Trophoblast cell (in vitro differentiated cells and primary cell): ENCODE data around the gene KIAA1958.

Experiments used
- DNase-seq, 2 donors: peaks; one replicate each; pipeline ENCODE4 v3.0.0-alpha.2; 2016
- H2AFZ ChIP-seq: 2 replicates; pipeline ENCODE4 v1.6.1; 2013; ENCODE audit warnings: low read length, moderate library complexity, mild to moderate bottlenecking; ENCODE audit not compliant: insufficient read depth, poor library complexity
- H2AK5ac ChIP-seq: 2 replicates; pipeline ENCODE4 v1.6.1; 2013; ENCODE audit warnings: mild to moderate bottlenecking, low read length
- H2BK120ac ChIP-seq: 2 replicates; pipeline ENCODE4 v1.6.1; 2013; ENCODE audit warnings: low read length, mild to moderate bottlenecking, moderate library complexity; ENCODE audit not compliant: insufficient read depth, poor library complexity
- H2BK12ac ChIP-seq: 2 replicates; pipeline ENCODE4 v1.6.1; 2013; ENCODE audit warnings: mild to moderate bottlenecking, low read length, moderate library complexity
- H2BK5ac ChIP-seq: 2 replicates; pipeline ENCODE4 v1.6.1; 2013; ENCODE audit warnings: low read length, low read depth, moderate library complexity, mild to moderate bottlenecking; ENCODE audit not compliant: poor library complexity
- H3K14ac ChIP-seq: 2 replicates; pipeline ENCODE4 v1.6.1; 2013; ENCODE audit warnings: mild to moderate bottlenecking, low read length
- H3K18ac ChIP-seq: 2 replicates; pipeline ENCODE4 v1.6.1; 2013; ENCODE audit warnings: mild to moderate bottlenecking, low read length
- H3K23ac ChIP-seq: 2 replicates; pipeline ENCODE4 v1.6.1; 2013; ENCODE audit warnings: low read length
- H3K27ac ChIP-seq: 2 replicates; pipeline ENCODE4 v1.5.1; 2013; ENCODE audit warnings: low read depth, mild to moderate bottlenecking, inconsistent platforms, low read length, moderate library complexity
- H3K27me3 ChIP-seq: 2 replicates; pipeline ENCODE4 v1.6.1; 2013; ENCODE audit warnings: inconsistent platforms, mild to moderate bottlenecking, low read length, moderate library complexity; ENCODE audit not compliant: insufficient read depth
- H3K36me3 ChIP-seq, 2 experiments: 1 replicate in 1 of 2; 2 replicates in 1 of 2; pipeline ENCODE4 v1.6.1; 2013; ENCODE audit warnings: low read length in 2 of 2, mild to moderate bottlenecking in 2 of 2, moderate library complexity in 1 of 2; ENCODE audit not compliant: insufficient read depth in 2 of 2, control insufficient read depth in 1 of 2
- H3K4ac ChIP-seq: 2 replicates; pipeline ENCODE4 v1.6.1; 2013; ENCODE audit warnings: low read depth, mild to moderate bottlenecking, low read length, moderate library complexity
- H3K4me1 ChIP-seq, 2 experiments: 1 replicate in 1 of 2; 2 replicates in 1 of 2; pipeline ENCODE4 v1.6.1; 2013; ENCODE audit warnings: low read length in 2 of 2, mild to moderate bottlenecking in 2 of 2, moderate library complexity in 1 of 2; ENCODE audit not compliant: insufficient read depth in 2 of 2, control insufficient read depth in 1 of 2
- H3K4me2 ChIP-seq: 2 replicates; pipeline ENCODE4 v1.6.1; 2013; ENCODE audit warnings: inconsistent platforms, mild to moderate bottlenecking, low read length, moderate library complexity
- H3K4me3 ChIP-seq: 2 replicates; pipeline ENCODE4 v1.5.1; 2013; ENCODE audit warnings: mild to moderate bottlenecking, low read depth, low read length, inconsistent platforms
- H3K79me1 ChIP-seq: one replicate; pipeline ENCODE4 v1.6.1; 2013; ENCODE audit warnings: low read length
- H3K79me2 ChIP-seq: 2 replicates; pipeline ENCODE4 v1.6.1; 2013; ENCODE audit warnings: low read length, mild to moderate bottlenecking; ENCODE audit not compliant: control insufficient read depth, insufficient read depth, poor library complexity
- H3K9ac ChIP-seq: 2 replicates; pipeline ENCODE4 v1.6.1; 2013; ENCODE audit warnings: mild to moderate bottlenecking, low read length
- H3K9me3 ChIP-seq: 2 replicates; pipeline ENCODE4 v1.6.1; 2013; ENCODE audit warnings: low read depth, mild to moderate bottlenecking, control low read depth, inconsistent platforms, low read length; ENCODE audit not compliant: insufficient read depth
- H4K12ac ChIP-seq: 2 replicates; pipeline ENCODE4 v1.6.1; 2013; ENCODE audit warnings: low read depth, mild to moderate bottlenecking, low read length, moderate library complexity
- H4K8ac ChIP-seq: 2 replicates; pipeline ENCODE4 v1.6.1; 2013; ENCODE audit warnings: low read depth, mild to moderate bottlenecking, low read length, moderate library complexity
- H4K91ac ChIP-seq: one replicate; pipeline ENCODE4 v1.6.1; 2013; ENCODE audit warnings: low read depth, mild to moderate bottlenecking, low read length, moderate library complexity
- WGBS: extraction: QIAGEN DNeasy Blood & Tissue Kit; methylation state at CpG from one replicate; pipeline ENCODE4 v1.1.7; 2013; ENCODE audit warnings: missing lambda C conversion rate; ENCODE audit not compliant: insufficient read length, insufficient coverage; ENCODE audit errors: extremely low coverage; 5-methylcytosine and 5-hydroxymethylcytosine counted together

KIAA1958 gene

GRCh38 chr9:112494153-112494552, 7.5 kb downstream of the KIAA1958 start:
- no peak overlapping the region for H2AFZ ChIP-seq
- no peak overlapping the region for H3K9ac ChIP-seq
- H3K36me3 ChIP-seq = peaks cover 0 to 6% of the 10 kb centered on the region in 2 experiments
- peaks cover 3% of the 10 kb centered on the region for H3K79me2 ChIP-seq
- no peak overlapping the region for H4K91ac ChIP-seq
- H3K23ac ChIP-seq = no peak overlapping the region
- H3K4me2 ChIP-seq = no peak overlapping the region
- H3K18ac ChIP-seq = no peak overlapping the region
- no peaks in the 10 kb centered on the region for H3K4me1 ChIP-seq
- no peak overlapping the region for H2BK120ac ChIP-seq
- H3K27ac ChIP-seq = no peak overlapping the region
- H2BK5ac ChIP-seq = no peak overlapping the region
- H3K14ac ChIP-seq = no peak overlapping the region
- H4K12ac ChIP-seq = no peak overlapping the region
- H3K4me3 ChIP-seq = no peak overlapping the region
- H4K8ac ChIP-seq = no peak overlapping the region
- no peak overlapping the region for H2AK5ac ChIP-seq
- H3K27me3 ChIP-seq = no peaks in the 10 kb centered on the region
- H3K79me1 ChIP-seq = no peaks in the 10 kb centered on the region
- no peak for DNase-seq
- no peak overlapping the region for H3K4ac ChIP-seq
- no peak overlapping the region for H2BK12ac ChIP-seq
- H3K9me3 ChIP-seq = peaks cover 3% of the 10 kb centered on the region
- WGBS = no CpG with 5 or more reads among the region's 1 CpG

GRCh38 chr9:112495614-112496013, 9.0 kb downstream of the KIAA1958 start:
- no peak for DNase-seq
- Histone ChIP-seq H3K4me2 (no peak overlapping the region), H3K79me1 (no peaks in the 10 kb centered on the region), H2BK120ac (no peak overlapping the region), H2AFZ (no peak overlapping the region), H3K18ac (no peak overlapping the region), H3K4me1 (no peaks in the 10 kb centered on the region), H3K79me2 (peaks cover 3% of the 10 kb centered on the region), H3K27ac (no peak overlapping the region), H3K23ac (no peak overlapping the region), H3K4me3 (no peak overlapping the region), H2BK5ac (no peak overlapping the region), H2BK12ac (no peak overlapping the region), H3K9ac (no peak overlapping the region), H3K14ac (no peak overlapping the region), H3K9me3 (peaks cover 3% of the 10 kb centered on the region), H3K27me3 (no peaks in the 10 kb centered on the region), H4K91ac (no peak overlapping the region), H3K36me3 (peaks cover 0 to 6% of the 10 kb centered on the region in 2 experiments), H3K4ac (no peak overlapping the region), H2AK5ac (no peak overlapping the region), H4K12ac (no peak overlapping the region), H4K8ac (no peak overlapping the region)
- WGBS = no CpG with 5 or more reads among the region's 4 CpGs

GRCh38 chr9:112496074-112496722, 9.6 kb downstream of the KIAA1958 start:
- Histone ChIP-seq H3K18ac (no peak overlapping the region), H3K9me3 (peaks cover 3% of the 10 kb centered on the region), H3K23ac (no peak overlapping the region), H4K91ac (no peak overlapping the region), H3K4me2 (no peak overlapping the region), H3K4ac (no peak overlapping the region), H3K79me2 (no peaks in the 10 kb centered on the region), H3K4me3 (no peak overlapping the region), H2BK5ac (no peak overlapping the region), H4K12ac (no peak overlapping the region), H3K36me3 (peaks cover 0 to 6% of the 10 kb centered on the region in 2 experiments), H2AK5ac (no peak overlapping the region), H3K4me1 (no peaks in the 10 kb centered on the region), H2BK12ac (no peak overlapping the region), H3K27me3 (no peaks in the 10 kb centered on the region), H3K9ac (no peak overlapping the region), H3K79me1 (no peaks in the 10 kb centered on the region), H2BK120ac (no peak overlapping the region), H2AFZ (no peak overlapping the region), H4K8ac (no peak overlapping the region), H3K27ac (no peak overlapping the region), H3K14ac (no peak overlapping the region)
- no CpG with 5 or more reads among the region's 3 CpGs for WGBS
- DNase-seq = no peak

- no peak for DNase-seq
- no CpG with 5 or more reads among the region's 2 CpGs for WGBS
- H2BK5ac ChIP-seq = no peak overlapping the region
Observed at GRCh38 chr9:112500842-112501241, 14.2 kb downstream of the KIAA1958 start.

More at GRCh38 chr9:112500842-112501241, 14.2 kb downstream of the KIAA1958 start:
- Histone ChIP-seq H3K23ac (no peak overlapping the region), H3K18ac (no peak overlapping the region), H2BK120ac (no peak overlapping the region), H3K4me2 (no peak overlapping the region), H3K79me1 (no peaks in the 10 kb centered on the region), H2AK5ac (no peak overlapping the region), H3K14ac (no peak overlapping the region), H3K36me3 (no peaks in the 10 kb centered on the region), H3K27ac (no peak overlapping the region), H2BK12ac (no peak overlapping the region), H3K79me2 (no peaks in the 10 kb centered on the region), H2AFZ (no peak overlapping the region), H4K12ac (no peak overlapping the region), H3K27me3 (no peaks in the 10 kb centered on the region), H3K4me3 (no peak overlapping the region), H3K4ac (no peak overlapping the region), H3K9me3 (no peaks in the 10 kb centered on the region), H4K91ac (no peak overlapping the region), H4K8ac (no peak overlapping the region), H3K4me1 (no peaks in the 10 kb centered on the region), H3K9ac (no peak overlapping the region)
